ENCODE results near the gene PALLD. TPM values are rescaled to one million over a fixed set of nuclear protein-coding genes. Genes with fewer than 3 reads are reported as not detected.

The PALLD gene
- total RNA-seq, 4 donors from 2014 or later = 93.3 to 214 (median 174) TPM

GRCh38 chr4:168537086-168537485 is 40.2 kb downstream of the PALLD start:
- no peak for DNase-seq (ENCODE audit: low spot score in 2 of 2)
- Histone ChIP-seq H3K4me3 (no peak overlapping the region), H3K27ac (no peak overlapping the region), H3K4me1 (no peaks in the 10 kb centered on the region), H3K36me3 (no peaks in the 10 kb centered on the region), H3K27me3 (no peaks in the 10 kb centered on the region), H3K9me3 (no peaks in the 10 kb centered on the region)
- WGBS, 2 donors = 96 to 98% methylated on average over 4 of the region's 4 CpGs
- TF ChIP-seq EP300 (IDR thresholded peaks at IDR 0.05) = no peak
- no peak for TF ChIP-seq CTCF (IDR thresholded peaks at IDR 0.05)
- TF ChIP-seq POLR2A (IDR thresholded peaks at IDR 0.05) = no peak

DNA sequence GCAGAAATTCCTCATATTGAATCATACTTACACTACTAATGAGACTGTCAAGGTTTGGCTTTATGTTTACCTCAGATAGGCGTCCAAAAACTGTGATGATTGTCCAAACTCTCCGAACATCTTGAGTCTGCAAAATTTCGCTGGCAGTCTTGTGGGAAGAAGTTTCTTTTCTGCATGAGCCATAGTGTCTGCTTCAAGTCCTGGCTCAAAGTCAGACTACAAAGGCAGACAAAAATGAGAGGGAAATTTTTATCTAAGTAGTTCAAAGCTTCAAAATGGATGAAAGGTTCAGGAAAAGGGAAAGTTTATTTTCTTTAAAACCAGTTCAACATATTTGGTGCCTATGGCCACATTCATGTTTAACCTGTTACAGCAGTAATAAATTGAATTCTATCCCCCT is 40.7 kb downstream of the PALLD start:
- Histone ChIP-seq H3K27ac (no peak overlapping the region), H3K36me3 (no peaks in the 10 kb centered on the region), H3K4me1 (no peaks in the 10 kb centered on the region), H3K4me3 (no peak overlapping the region), H3K27me3 (no peaks in the 10 kb centered on the region), H3K9me3 (no peaks in the 10 kb centered on the region)
- WGBS, 2 donors = 74 to 75% methylated on average over 3 of the region's 3 CpGs
- no peak for TF ChIP-seq CTCF (IDR thresholded peaks at IDR 0.05)
- no peak for TF ChIP-seq EP300 (IDR thresholded peaks at IDR 0.05)
- TF ChIP-seq POLR2A (IDR thresholded peaks at IDR 0.05) = no peak
- DNase-seq (ENCODE audit: low spot score in 2 of 2) = no peak

DNA sequence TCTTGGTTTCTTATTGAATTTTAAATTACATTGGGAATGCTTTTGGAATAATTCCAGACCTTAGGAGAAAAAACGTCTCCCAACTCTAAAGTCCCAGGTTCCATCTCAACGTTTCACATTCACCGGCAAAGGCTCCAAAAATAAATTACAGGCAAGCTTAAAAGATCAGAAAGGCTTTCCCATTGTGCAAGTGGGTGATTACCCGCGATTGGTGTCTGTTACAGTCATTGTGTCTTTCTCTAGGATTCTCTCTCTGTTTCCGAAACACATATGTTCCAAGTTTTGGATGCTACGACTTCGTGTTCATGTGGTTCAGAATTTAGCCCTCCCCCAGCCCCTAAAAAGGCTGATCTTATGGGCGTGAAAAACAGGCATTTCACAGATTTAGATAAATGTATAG is 41.8 kb downstream of the PALLD start:
- no peaks in the 10 kb centered on the region for H3K9me3 ChIP-seq
- no peak overlapping the region for H3K4me3 ChIP-seq
- H3K27me3 ChIP-seq = no peaks in the 10 kb centered on the region
- no peak for DNase-seq (ENCODE audit: low spot score in 2 of 2)
- whole genome bisulfite sequencing, 2 donors = 69 to 75% methylated on average over 9 of the region's 9 CpGs
- no peaks in the 10 kb centered on the region for H3K4me1 ChIP-seq
- H3K27ac ChIP-seq = no peak overlapping the region
- TF ChIP-seq EP300 (IDR thresholded peaks at IDR 0.05) = no peak
- TF ChIP-seq POLR2A (IDR thresholded peaks at IDR 0.05) = no peak
- TF ChIP-seq CTCF (IDR thresholded peaks at IDR 0.05) = no peak
- no peaks in the 10 kb centered on the region for H3K36me3 ChIP-seq

- Histone ChIP-seq H3K4me1 (no peaks in the 10 kb centered on the region), H3K27me3 (no peaks in the 10 kb centered on the region), H3K27ac (no peak overlapping the region), H3K4me3 (no peak overlapping the region), H3K9me3 (no peaks in the 10 kb centered on the region), H3K36me3 (no peaks in the 10 kb centered on the region)
- WGBS, 2 donors = 63 to 70% methylated on average over 9 of the region's 9 CpGs
- TF ChIP-seq CTCF (IDR thresholded peaks at IDR 0.05) = no peak
- TF ChIP-seq EP300 (IDR thresholded peaks at IDR 0.05) = no peak
- no peak for TF ChIP-seq POLR2A (IDR thresholded peaks at IDR 0.05)
- DNase-seq (ENCODE audit: low spot score in 2 of 2) = no peak
These were observed 43.2 kb downstream of the PALLD start for GRCh38 chr4:168540086-168540485.

- TF ChIP-seq CTCF (IDR thresholded peaks at IDR 0.05) (no peak), POLR2A (IDR thresholded peaks at IDR 0.05) (no peak), EP300 (IDR thresholded peaks at IDR 0.05) (no peak)
- Histone ChIP-seq H3K9me3 (no peaks in the 10 kb centered on the region), H3K4me3 (no peak overlapping the region), H3K36me3 (no peaks in the 10 kb centered on the region), H3K27me3 (no peaks in the 10 kb centered on the region), H3K4me1 (no peaks in the 10 kb centered on the region), H3K27ac (no peak overlapping the region)
- DNase-seq (ENCODE audit: low spot score in 2 of 2) = no peak
- WGBS, 2 donors = 75 to 77% methylated on average over 6 of the region's 6 CpGs
These were observed 43.8 kb downstream of the PALLD start for GRCh38 chr4:168540503-168541265.
